Mesendoderm (in vitro differentiated cells): ENCODE data around the gene CABLES1.

Source experiments
- DNase-seq: peaks from one replicate; pipeline ENCODE4 v3.0.0; 2013
- H2AK5ac ChIP-seq: 2 replicates; pipeline ENCODE4 v1.6.1; 2013; ENCODE audit warnings: low read length, inconsistent platforms
- H2BK120ac ChIP-seq: 2 replicates; pipeline ENCODE4 v1.6.1; 2013; ENCODE audit warnings: low read depth, mild to moderate bottlenecking, low read length, moderate library complexity, mixed read lengths
- H2BK15ac ChIP-seq: replicated peaks from 2 replicates; pipeline ENCODE4 v1.6.1; 2013; ENCODE audit warnings: low read depth, mild to moderate bottlenecking, moderate library complexity
- H2BK5ac ChIP-seq: 2 replicates; pipeline ENCODE4 v1.6.1; 2013; ENCODE audit warnings: low read length, inconsistent platforms
- H3K18ac ChIP-seq: 2 replicates; pipeline ENCODE4 v1.6.1; 2013; ENCODE audit warnings: mild to moderate bottlenecking, low read length, mixed read lengths
- H3K23ac ChIP-seq: one replicate; pipeline ENCODE4 v1.6.1; 2013; ENCODE audit warnings: low read length
- H3K27ac ChIP-seq: 2 replicates; pipeline ENCODE4 v1.5.1; 2013; ENCODE audit warnings: low read depth, mild to moderate bottlenecking, inconsistent platforms, low read length, moderate library complexity
- H3K27me3 ChIP-seq: 2 replicates; pipeline ENCODE4 v1.6.1; 2013; ENCODE audit warnings: low read length, control low read depth, mild to moderate bottlenecking, inconsistent platforms; ENCODE audit not compliant: insufficient read depth, poor library complexity
- H3K36me3 ChIP-seq: 2 replicates; pipeline ENCODE4 v1.6.1; 2013; ENCODE audit warnings: low read length, inconsistent platforms; ENCODE audit not compliant: control insufficient read depth, insufficient read depth
- H3K4ac ChIP-seq: one replicate; pipeline ENCODE4 v1.6.1; 2013; ENCODE audit warnings: low read depth, mild to moderate bottlenecking, low read length, moderate library complexity
- H3K4me1 ChIP-seq: 2 replicates; pipeline ENCODE4 v1.6.1; 2013; ENCODE audit warnings: low read depth, low read length, inconsistent platforms; ENCODE audit not compliant: control insufficient read depth
- H3K4me2 ChIP-seq: 2 replicates; pipeline ENCODE4 v1.6.1; 2013; ENCODE audit warnings: low read length
- H3K4me3 ChIP-seq: 2 replicates; pipeline ENCODE4 v1.5.1; 2013; ENCODE audit warnings: mild to moderate bottlenecking, low read length
- H3K56ac ChIP-seq: one replicate; pipeline ENCODE4 v1.6.1; 2013; ENCODE audit warnings: low read length
- H3K79me1 ChIP-seq: 2 replicates; pipeline ENCODE4 v1.6.1; 2013; ENCODE audit warnings: low read length, inconsistent platforms
- H3K79me2 ChIP-seq: 2 replicates; pipeline ENCODE4 v1.6.1; 2013; ENCODE audit warnings: mild to moderate bottlenecking, low read length; ENCODE audit not compliant: control insufficient read depth, insufficient read depth
- H3K9ac ChIP-seq: 2 replicates; pipeline ENCODE4 v1.6.1; 2013; ENCODE audit warnings: low read length, inconsistent platforms
- H4K5ac ChIP-seq: one replicate; pipeline ENCODE4 v1.6.1; 2013; ENCODE audit warnings: low read length
- H4K8ac ChIP-seq: one replicate; pipeline ENCODE4 v1.6.1; 2013; ENCODE audit warnings: low read depth, mild to moderate bottlenecking, control low read depth, low read length, moderate library complexity
- WGBS: extraction: QIAGEN DNeasy Blood & Tissue Kit; methylation state at CpG from one replicate; pipeline ENCODE4 v1.1.7; 2013; ENCODE audit warnings: low lambda C conversion rate, missing lambda C conversion rate; ENCODE audit not compliant: insufficient coverage; ENCODE audit errors: extremely low coverage; 5-methylcytosine and 5-hydroxymethylcytosine counted together

The CABLES1 gene

GRCh38 chr18:23136326-23137096 lies 1.2 kb downstream of the CABLES1 start:
- H3K23ac ChIP-seq = no peak overlapping the region
- WGBS = no CpG with 5 or more reads among the region's 72 CpGs
- peak; percentile 46 for DNase-seq
- no peak overlapping the region for H4K5ac ChIP-seq
- H3K27me3 ChIP-seq = no peaks in the 10 kb centered on the region
- H3K36me3 ChIP-seq = no peaks in the 10 kb centered on the region
- no peak overlapping the region for H3K27ac ChIP-seq
- H3K79me2 ChIP-seq = peaks cover 38% of the 10 kb centered on the region
- peak overlapping the region; percentile 77 for H3K56ac ChIP-seq
- H3K4me3 ChIP-seq = peak overlapping the region; percentile 65
- peak overlapping the region; percentile 57 for H3K4ac ChIP-seq
- no peak overlapping the region for H2BK5ac ChIP-seq
- H2AK5ac ChIP-seq = no peak overlapping the region
- peaks cover 5% of the 10 kb centered on the region for H3K4me1 ChIP-seq
- H2BK120ac ChIP-seq = peak overlapping the region; percentile 46
- no peak overlapping the region for H2BK15ac ChIP-seq
- H4K8ac ChIP-seq = no peak overlapping the region
- H3K9ac ChIP-seq = peak overlapping the region; percentile 63
- peak overlapping the region; percentile 98 for H3K18ac ChIP-seq
- H3K4me2 ChIP-seq = peak overlapping the region; percentile 65
- H3K79me1 ChIP-seq = peaks cover 12% of the 10 kb centered on the region

- Histone ChIP-seq H3K23ac (no peak overlapping the region), H3K27me3 (no peaks in the 10 kb centered on the region), H3K4me2 (peak overlapping the region; percentile 65), H4K5ac (no peak overlapping the region), H3K27ac (no peak overlapping the region), H2AK5ac (no peak overlapping the region), H3K4me1 (peaks cover 5% of the 10 kb centered on the region), H3K18ac (peak overlapping the region; percentile 62), H2BK15ac (no peak overlapping the region), H3K36me3 (no peaks in the 10 kb centered on the region), H3K4ac (no peak overlapping the region), H4K8ac (no peak overlapping the region), H3K4me3 (peak overlapping the region; percentile 65), H3K79me2 (peaks cover 45% of the 10 kb centered on the region), H3K56ac (peak overlapping the region; percentile 77), H2BK5ac (no peak overlapping the region), H3K79me1 (peaks cover 17% of the 10 kb centered on the region), H3K9ac (peak overlapping the region; percentile 63), H2BK120ac (no peak overlapping the region)
- DNase-seq = peak; percentile 66
- no CpG with 5 or more reads among the region's 12 CpGs for WGBS
Measured at GRCh38 chr18:23137097-23137635, 1.9 kb downstream of the CABLES1 start.

GRCh38 chr18:23137788-23138216 lies 2.5 kb downstream of the CABLES1 start:
- Histone ChIP-seq H2BK15ac (no peak overlapping the region), H3K4me1 (peaks cover 7% of the 10 kb centered on the region), H3K9ac (peak overlapping the region; percentile 43), H3K4me3 (no peak overlapping the region), H4K5ac (no peak overlapping the region), H2BK120ac (no peak overlapping the region), H3K18ac (no peak overlapping the region), H2AK5ac (no peak overlapping the region), H3K27me3 (no peaks in the 10 kb centered on the region), H3K79me2 (peaks cover 51% of the 10 kb centered on the region), H3K4ac (no peak overlapping the region), H3K27ac (no peak overlapping the region), H3K23ac (peak overlapping the region; percentile 48), H3K36me3 (no peaks in the 10 kb centered on the region), H4K8ac (no peak overlapping the region), H3K79me1 (peaks cover 22% of the 10 kb centered on the region), H3K56ac (peak overlapping the region; percentile 27), H3K4me2 (peak overlapping the region; percentile 11), H2BK5ac (no peak overlapping the region)
- DNase-seq = no peak
- WGBS = no CpG with 5 or more reads among the region's 9 CpGs

- H2BK15ac ChIP-seq = no peak overlapping the region
- H3K79me1 ChIP-seq = peaks cover 25% of the 10 kb centered on the region
- H4K8ac ChIP-seq = no peak overlapping the region
- no peak overlapping the region for H3K4ac ChIP-seq
- no peak overlapping the region for H3K27ac ChIP-seq
- H3K4me3 ChIP-seq = no peak overlapping the region
- H3K4me1 ChIP-seq = peaks cover 8% of the 10 kb centered on the region
- H3K79me2 ChIP-seq = peaks cover 57% of the 10 kb centered on the region
- no peak overlapping the region for H3K23ac ChIP-seq
- no peak overlapping the region for H4K5ac ChIP-seq
- no peak overlapping the region for H2AK5ac ChIP-seq
- no CpG with 5 or more reads among the region's 5 CpGs for WGBS
- DNase-seq = no peak
- no peaks in the 10 kb centered on the region for H3K27me3 ChIP-seq
- no peak overlapping the region for H3K9ac ChIP-seq
- H2BK120ac ChIP-seq = no peak overlapping the region
- H3K4me2 ChIP-seq = no peak overlapping the region
- H3K36me3 ChIP-seq = no peaks in the 10 kb centered on the region
- no peak overlapping the region for H3K56ac ChIP-seq
- no peak overlapping the region for H2BK5ac ChIP-seq
- no peak overlapping the region for H3K18ac ChIP-seq
Measured at GRCh38 chr18:23138471-23138870, 3.2 kb downstream of the CABLES1 start.

GRCh38 chr18:23141104-23141999 lies 6.1 kb downstream of the CABLES1 start:
- H2BK15ac ChIP-seq = no peak overlapping the region
- H3K36me3 ChIP-seq = no peaks in the 10 kb centered on the region
- H3K23ac ChIP-seq = peak overlapping the region; percentile 25
- no peak overlapping the region for H2BK5ac ChIP-seq
- peaks cover 10% of the 10 kb centered on the region for H3K4me1 ChIP-seq
- H3K9ac ChIP-seq = no peak overlapping the region
- H2BK120ac ChIP-seq = no peak overlapping the region
- no peak overlapping the region for H4K5ac ChIP-seq
- peaks cover 70% of the 10 kb centered on the region for H3K79me2 ChIP-seq
- H3K4ac ChIP-seq = no peak overlapping the region
- no peak overlapping the region for H3K56ac ChIP-seq
- H3K27me3 ChIP-seq = no peaks in the 10 kb centered on the region
- no CpG with 5 or more reads among the region's 12 CpGs for WGBS
- no peak for DNase-seq
- no peak overlapping the region for H3K4me3 ChIP-seq
- H3K4me2 ChIP-seq = no peak overlapping the region
- no peak overlapping the region for H3K18ac ChIP-seq
- H2AK5ac ChIP-seq = no peak overlapping the region
- no peak overlapping the region for H4K8ac ChIP-seq
- H3K27ac ChIP-seq = no peak overlapping the region
- peaks cover 34% of the 10 kb centered on the region for H3K79me1 ChIP-seq
